CD4-positive, alpha-beta T cell treated with Interleukin-4 for 1 hour (primary cell): ENCODE data around the gene CYP4V2.

ENCODE experiments used
- DNase-seq, 2 donors: peaks; one replicate each; pipeline ENCODE4 v3.0.0-alpha.2; 2020 to 2022

CYP4V2 gene

GRCh38 chr4:186191200-186192065, at the start of gene CYP4V2:
Gene CYP4V2, plus strand, starts transcription at chr4:186191567. Its CDS starts 257 bp downstream, at chr4:186191824.
- DNase-seq: peak; percentile 87 to 90

DNA sequence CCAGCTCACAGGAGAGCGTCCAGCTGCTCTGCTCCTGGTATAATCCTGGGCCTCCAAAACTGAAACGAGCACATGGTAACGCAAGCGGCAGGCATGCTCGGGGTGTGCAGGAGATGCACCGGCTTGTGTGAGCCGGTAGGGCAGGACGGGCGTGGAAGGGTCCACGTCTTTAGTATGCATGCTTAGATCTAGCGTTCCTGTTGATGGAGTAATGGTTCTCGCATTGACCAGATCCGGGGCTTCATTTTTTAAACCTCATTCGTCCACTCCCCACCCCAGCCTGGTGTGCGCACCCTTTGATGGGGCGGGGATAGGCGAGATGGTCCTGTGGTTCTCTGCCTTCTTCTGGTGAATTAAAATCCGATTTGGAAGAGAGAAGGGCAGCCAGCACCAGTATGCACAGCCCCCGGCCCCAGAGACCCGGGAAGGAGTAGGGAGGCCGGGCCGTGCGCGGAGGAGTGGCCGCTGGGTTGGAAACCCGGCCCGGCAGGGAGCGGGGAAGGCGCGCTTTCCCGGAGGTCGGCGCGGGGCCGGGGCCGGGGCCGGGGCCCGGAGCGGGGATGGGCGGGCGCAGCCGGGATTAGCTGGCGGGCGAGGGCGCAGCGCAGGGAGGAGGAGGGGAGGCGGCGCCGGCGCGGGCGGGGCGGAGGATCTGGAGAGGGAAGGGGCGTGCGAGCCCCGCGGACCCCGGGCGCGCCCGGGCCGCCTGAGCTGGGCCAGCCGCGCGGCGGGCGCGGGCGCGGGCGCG, 47.0 kb upstream of the CYP4V2 start:
- DNase-seq: no peak

- DNase-seq: no peak
Measured at GRCh38 chr4:186144946-186145569, 46.3 kb upstream of the CYP4V2 start.

- DNase-seq: no peak
Measured at GRCh38 chr4:186146458-186146857, 44.9 kb upstream of the CYP4V2 start.

- DNase-seq: no peak
Measured at GRCh38 chr4:186148336-186148975, 42.9 kb upstream of the CYP4V2 start.

- DNase-seq: no peak
Measured at GRCh38 chr4:186149872-186150271, 41.5 kb upstream of the CYP4V2 start.

DNA sequence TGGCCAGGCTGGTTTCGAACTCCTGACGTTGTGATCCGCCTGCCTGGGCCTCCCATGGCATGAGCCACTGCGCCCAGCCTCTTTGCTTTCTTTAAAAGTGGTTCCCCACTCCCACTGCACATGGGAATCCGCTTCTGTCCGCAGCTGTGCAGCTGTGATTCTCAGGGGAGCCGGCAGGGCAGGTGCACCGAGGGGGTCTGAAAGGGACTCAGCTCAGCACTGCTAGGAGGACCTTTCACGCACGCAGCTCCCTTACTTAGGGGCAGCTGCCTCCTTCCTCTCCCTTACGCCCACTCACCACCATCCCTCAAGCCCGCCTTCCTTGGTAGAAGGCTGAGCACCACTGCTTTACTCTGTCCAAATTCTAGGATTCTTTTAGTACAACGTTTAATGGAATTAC, 40.4 kb upstream of the CYP4V2 start:
- DNase-seq: no peak

GRCh38 chr4:186151499-186151898, 39.9 kb upstream of the CYP4V2 start:
- no peak for DNase-seq

- DNase-seq: no peak
Measured at GRCh38 chr4:186158021-186158813, 33.1 kb upstream of the CYP4V2 start.

DNA sequence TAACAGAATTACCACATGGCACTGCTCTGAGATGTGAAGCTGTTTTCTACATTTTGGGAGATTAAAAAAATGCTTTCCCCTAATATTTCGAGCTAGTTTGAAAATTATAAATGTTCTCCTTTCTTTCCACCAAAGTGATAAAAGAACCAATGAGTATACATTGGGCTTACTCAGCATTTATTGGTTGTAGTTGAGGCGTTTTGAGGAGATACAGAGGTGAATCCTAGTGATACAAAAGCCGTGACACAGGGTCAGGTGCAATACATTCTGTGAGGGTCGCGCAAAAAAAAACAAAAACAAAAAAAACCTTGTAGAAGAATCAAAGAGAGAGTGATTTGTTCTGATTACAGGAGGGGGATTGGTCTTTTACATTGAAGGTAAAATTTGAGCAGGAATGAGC, 32.4 kb upstream of the CYP4V2 start:
- DNase-seq: no peak

DNA sequence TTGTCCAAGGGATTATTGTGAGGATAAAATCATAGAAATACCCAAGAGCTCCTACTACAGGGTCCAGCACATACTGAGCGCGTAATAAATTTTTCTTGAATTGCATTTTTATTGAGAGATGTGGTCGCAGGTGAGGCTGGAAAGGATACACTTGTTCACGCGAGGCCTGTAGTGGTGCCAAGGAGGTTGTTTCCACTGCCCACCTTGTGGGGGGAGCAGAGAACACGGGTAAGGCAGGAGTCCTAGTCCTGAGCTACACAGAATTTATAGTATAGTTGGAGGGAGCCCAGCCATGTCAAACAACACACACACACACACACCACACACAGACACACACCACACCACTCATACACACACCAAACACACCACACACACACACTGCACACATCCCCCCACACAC, 31.8 kb upstream of the CYP4V2 start:
- no peak for DNase-seq

DNA sequence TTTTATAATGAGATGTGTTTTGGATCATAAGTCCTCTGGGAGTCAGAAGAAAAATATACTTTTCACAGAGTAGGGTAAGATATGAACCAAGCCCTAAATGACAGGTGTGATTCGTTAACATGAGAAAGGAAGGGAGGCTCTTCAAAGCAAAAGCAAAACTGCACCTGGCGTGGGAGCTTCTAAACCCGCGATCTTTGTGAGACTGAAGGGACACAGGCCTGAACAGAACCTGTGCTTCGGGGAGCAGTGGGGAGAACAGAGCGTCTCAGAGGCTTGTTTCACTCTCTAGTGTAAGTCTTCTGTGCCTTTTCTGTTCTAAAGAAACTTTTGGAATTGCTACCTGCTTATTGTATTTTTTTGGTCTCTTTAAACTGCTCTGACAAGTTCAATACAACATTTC, 30.2 kb upstream of the CYP4V2 start:
- DNase-seq: peak in 1 of 2 donors; percentile 30

GRCh38 chr4:186166852-186167512, 24.4 kb upstream of the CYP4V2 start:
- DNase-seq: no peak

DNA sequence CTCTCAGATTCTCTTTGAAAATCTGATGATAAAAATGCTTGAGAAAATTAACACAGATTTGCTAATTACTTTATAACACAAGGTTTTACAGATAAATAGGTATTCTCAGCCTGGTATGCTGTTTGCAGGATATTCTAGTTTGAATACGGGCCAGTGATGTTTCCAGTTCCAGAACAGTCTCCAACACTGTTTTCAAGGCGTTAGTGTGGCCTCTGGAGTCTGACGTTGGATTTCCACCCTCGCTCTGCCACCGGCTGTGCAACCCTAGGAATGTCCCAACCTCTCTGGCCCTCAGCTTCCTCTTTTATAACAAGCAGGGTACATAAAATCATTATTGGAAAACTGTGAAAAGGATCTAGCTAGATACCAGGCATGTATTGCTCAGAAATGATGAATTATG, 23.8 kb upstream of the CYP4V2 start:
- no peak for DNase-seq

DNA sequence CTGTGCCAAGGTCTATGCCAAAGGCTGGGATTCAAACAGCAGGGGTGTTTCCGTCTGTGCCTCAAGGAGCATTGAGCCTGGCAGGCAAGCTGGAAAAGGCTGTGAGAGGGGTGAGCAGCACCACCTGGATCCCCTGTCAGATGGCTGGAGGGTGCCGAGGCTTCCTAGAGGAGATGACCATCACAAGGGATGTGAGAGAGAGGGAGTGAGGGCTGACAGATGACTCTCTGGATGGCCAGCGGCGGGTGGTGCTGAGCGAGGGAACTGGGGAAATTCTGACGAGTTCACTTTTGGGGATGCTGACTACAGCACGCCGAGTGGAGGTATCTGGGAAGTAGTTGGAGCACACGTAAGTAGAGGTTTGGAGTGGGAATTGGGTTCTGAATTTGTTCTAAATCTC, 22.6 kb upstream of the CYP4V2 start:
- DNase-seq: no peak

- no peak for DNase-seq
Measured at GRCh38 chr4:186169333-186169944, 21.9 kb upstream of the CYP4V2 start.

DNA sequence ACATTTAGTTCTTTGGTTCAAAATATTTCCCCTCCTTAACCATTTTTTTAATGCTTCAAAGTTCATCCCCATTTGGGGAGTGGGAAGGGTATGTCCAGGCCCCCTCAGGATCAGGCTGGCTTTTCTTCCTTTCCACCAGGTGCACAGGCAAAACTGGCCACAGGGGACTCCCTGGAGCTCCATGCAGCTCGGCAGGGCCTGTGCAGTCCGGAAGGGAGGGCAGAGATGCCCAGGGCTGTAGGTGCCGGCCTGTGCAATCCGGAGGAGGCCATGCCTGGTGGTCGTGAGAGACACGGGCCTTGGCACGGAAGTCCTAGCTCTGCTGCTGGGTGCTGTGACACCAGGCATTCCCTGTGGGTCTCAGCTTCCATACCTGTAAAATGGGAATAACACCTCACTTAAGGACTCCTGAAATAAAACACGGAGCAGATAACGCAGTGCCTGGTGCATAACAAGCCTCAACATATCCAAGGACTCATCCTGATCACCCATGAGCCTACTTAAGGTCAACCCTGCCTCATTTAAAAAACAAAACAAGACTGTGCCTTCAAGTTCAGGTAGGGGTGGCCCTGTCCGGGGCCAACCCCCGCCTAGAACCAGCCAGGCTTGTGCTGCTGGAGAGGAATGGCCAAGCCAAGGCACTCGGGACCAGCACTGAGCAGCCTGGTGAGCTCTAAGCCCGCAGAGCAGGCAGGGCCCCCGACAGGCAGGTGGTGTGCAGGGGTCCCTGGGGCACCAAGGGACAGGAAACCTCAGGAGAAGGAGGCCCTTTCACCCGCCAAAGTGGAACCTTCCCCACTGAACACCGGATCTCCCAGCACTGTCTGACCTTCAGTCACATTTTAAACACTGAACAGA, 21.2 kb upstream of the CYP4V2 start:
- DNase-seq: no peak

- DNase-seq: no peak
Measured at GRCh38 chr4:186170966-186171365, 20.4 kb upstream of the CYP4V2 start.

DNA sequence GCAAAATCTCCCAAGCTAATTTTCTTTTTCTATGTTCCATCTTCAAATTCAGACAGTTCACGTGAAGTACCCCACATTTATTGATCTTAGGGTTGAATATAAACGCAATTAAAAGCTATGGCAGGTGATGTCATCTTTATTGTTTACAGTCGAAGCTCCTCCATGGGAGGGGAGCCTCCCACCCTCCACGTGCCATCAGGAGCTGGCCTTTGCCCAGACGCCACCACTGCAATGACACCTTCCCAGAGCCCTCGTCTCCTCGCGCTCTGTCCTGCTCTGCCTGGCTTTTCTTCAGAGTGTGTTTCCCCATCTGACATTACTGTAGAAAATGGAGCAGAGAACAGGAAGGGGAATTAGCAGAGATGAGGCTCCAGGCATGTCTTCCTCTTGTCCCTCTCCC, 18.8 kb upstream of the CYP4V2 start:
- DNase-seq: no peak

GRCh38 chr4:186188107-186188506, 3.3 kb upstream of the CYP4V2 start:
- DNase-seq: no peak
